HFF-Myc (cell line): ENCODE measurements around the gene EIF3L.

Experiments
- DNase-seq: peaks from one replicate; pipeline ENCODE4 v3.0.0-alpha.2; 2011; ENCODE audit warnings: low read depth; ENCODE audit errors: extremely low read depth
- H3K4me3 ChIP-seq: replicated peaks from 2 replicates; pipeline ENCODE4 v1.5.1; 2011; ENCODE audit warnings: low read depth, mild to moderate bottlenecking, control low read depth, low read length
- TF ChIP-seq, protein P1 (sequence below): IDR thresholded peaks from 2 replicates; pipeline ENCODE4 v1.5.1; 2012; ENCODE audit warnings: mild to moderate bottlenecking, low read depth, low read length, control low read depth; ENCODE audit errors: missing control alignments

The EIF3L gene

DNA sequence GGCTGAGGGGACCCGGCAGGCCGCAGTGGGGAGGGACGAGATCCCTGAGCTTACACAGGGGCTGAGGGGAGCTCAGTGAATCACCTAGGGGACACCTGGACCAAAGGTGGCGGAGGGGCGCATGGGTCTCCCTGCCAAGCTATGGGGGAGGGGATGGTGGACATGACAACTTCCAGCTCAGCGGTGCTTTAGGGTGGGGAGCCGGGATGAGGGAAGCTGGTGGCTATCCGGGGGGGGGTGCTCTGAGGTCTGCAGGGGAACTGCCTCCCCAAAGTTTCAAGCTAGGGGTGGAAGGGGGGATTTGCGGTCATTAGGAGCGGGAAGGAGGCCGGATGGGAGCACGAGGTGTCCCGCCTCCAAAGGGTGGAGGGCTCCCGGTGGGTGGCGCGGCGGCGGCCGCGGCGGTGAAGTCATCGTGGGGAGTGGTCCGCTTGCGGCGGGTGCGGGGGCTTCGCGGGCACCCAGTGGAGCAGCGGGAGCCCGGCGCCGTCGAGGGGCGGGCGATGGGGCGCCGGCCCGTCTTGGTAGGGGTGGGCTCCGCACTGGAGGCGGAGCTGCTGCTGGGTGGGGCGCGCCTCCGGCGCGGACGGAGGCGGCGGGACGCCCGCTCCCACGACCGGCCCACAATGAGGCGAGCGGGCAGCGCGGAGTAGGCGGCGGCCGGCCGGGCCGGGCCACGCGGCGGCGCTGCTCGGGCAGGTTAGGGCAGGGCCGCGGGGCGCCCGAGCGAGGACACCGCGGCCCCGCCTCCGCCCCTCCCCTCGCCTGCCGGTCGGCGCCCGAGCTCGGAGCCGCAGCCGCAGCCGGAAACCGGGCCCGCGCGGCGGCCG lies 56.5 kb downstream of the EIF3L start, which contains the start of gene MICALL1:
Gene MICALL1, plus strand, starts transcription at position 764 of the 830 bp plus-strand sequence. CDS start 126 bp downstream, outside the sequence.
- TF ChIP-seq, protein P1, sequence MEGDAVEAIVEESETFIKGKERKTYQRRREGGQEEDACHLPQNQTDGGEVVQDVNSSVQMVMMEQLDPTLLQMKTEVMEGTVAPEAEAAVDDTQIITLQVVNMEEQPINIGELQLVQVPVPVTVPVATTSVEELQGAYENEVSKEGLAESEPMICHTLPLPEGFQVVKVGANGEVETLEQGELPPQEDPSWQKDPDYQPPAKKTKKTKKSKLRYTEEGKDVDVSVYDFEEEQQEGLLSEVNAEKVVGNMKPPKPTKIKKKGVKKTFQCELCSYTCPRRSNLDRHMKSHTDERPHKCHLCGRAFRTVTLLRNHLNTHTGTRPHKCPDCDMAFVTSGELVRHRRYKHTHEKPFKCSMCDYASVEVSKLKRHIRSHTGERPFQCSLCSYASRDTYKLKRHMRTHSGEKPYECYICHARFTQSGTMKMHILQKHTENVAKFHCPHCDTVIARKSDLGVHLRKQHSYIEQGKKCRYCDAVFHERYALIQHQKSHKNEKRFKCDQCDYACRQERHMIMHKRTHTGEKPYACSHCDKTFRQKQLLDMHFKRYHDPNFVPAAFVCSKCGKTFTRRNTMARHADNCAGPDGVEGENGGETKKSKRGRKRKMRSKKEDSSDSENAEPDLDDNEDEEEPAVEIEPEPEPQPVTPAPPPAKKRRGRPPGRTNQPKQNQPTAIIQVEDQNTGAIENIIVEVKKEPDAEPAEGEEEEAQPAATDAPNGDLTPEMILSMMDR: no peak
- DNase-seq: no peak
- peak within 1 kb of the TSS; percentile 82 for H3K4me3 ChIP-seq

DNA sequence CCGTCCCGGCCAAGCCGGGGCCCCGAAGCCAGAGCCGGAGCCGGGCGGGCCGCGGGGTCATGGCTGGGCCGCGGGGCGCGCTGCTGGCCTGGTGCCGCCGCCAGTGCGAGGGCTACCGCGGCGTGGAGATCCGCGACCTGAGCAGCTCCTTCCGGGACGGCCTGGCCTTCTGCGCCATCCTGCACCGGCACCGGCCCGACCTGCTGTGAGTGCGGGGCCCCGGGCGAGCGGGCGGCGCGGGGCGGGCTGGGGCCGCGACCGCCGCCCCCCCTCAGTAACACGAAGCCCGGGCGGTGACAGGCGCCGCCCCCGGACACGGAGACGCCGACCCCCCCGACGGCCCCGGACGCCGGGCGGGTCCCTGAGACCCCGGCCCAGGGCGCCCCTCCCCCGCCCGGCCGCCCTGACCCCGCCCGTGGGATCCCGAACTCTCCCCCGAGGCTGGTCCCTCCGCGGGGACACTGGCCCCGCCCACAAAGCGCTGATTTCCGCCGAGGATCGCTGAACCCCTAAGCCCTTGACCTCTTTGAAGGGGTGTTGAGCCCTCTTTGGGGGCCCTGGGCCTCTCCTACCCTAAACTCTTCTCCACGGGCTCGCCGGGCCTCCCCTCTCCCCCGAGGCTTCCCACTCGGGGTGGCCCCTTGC lies 57.3 kb downstream of the EIF3L start:
- peak overlapping the region; percentile 82 for H3K4me3 ChIP-seq
- TF ChIP-seq, protein P1: no peak
- no peak for DNase-seq

DNA sequence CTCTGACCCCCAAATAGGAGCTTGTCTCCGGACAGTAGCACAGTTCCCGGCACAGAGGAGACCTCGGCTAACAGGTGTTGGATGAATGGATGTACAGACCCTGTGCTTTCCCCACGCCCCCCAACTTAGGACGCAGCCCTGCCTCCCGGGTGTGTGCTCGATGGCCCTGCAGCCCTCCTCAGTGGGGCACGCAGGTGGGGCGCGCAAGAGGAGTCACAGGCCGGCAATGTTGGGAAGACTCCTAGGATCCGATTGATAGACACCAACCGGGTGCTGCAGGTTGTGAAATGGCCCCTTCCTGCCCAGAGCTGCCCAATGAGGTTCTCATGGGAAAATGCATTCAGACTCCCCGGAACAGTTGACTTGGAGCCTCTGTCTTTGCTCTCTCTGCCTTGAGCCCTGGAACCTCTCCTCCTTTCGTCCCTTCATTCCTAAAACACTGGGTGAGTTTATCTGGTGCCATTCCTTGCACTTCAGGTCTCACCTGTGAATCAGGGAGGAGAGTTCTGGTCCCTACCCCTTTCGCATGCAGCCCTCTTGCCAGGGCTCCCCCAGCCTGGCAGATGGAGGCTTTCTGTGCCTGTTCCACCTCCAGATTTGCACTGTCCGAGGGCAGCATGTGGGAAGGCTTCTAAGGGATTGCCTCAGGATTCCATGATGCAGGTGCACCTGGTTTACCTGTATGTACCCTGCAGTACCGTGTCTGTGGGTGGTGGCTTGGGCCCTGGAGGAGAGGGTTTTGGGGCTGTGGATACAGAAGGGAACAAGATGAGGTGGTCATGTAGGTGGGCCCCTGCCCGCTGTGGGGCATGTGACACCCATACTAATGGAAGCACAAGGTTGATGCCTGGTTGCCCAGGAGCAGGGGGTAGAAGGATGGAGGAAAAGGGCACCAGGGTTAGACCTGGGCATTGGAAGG lies 58.1 kb downstream of the EIF3L start:
- H3K4me3 ChIP-seq: peak overlapping the region; percentile 82
- no peak for DNase-seq

DNA sequence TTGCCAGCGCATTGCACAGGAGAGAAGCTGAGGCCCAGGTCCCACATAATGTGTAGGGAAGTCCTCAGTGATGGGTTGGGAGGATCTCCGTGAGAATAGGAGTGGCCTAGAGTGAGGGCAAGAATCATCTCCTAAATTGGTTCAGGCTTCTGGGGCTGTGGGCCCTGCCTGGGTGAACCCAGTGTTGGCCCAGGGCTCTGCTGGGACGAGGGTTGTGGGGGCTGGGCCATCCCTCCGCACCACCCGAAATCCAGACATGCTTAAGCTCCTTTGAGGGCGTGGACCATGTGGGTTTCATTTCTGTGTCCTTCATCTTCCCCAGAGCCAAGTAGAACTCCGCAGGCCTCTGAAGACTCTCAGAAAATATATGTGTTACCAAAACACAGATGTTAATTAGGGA lies 60.5 kb downstream of the EIF3L start:
- no peak for DNase-seq
- H3K4me3 ChIP-seq: no peak overlapping the region
- TF ChIP-seq, protein P1: no peak

More for the DNA sequence above, 58.1 kb downstream of the EIF3L start:
- TF ChIP-seq, protein P1: no peak

DNA sequence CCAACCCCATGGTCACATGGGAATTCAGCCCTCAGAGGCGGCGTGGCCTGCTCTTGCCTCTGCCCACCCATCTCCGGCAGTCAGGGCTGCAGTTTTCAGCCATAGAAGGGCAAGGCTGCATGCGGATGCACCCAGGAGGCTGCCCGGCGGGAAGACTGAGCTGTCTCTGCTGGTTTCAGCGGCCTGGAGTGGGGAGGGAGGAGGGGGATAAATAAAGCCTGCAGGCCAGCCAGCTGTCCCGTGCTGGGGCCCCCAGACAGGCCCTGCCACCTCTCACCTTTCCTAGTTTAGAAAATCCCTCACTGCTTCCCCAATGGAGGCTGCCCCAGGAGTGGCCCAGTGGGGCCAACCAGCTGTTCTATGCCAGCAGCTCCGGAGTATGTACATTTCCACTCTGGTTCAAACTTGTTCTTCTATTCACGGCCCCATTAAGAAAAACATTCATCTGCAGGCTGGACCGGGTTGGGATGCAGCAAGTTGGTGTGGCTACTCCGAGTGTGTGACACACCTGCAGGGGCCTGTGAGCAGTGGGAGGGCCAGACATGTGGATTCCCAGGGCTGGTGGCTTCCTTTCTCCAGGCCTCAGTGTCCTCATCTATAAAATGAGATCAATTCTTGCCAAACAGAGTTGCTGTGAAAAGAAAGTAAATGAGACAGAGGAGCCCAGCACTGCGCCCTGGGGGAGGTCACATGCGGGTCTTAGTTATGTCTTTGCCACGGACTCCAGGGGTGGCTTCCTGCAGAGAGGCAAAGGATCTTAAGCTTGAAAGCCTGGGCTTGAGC lies 61.9 kb downstream of the EIF3L start:
- TF ChIP-seq, protein P1: no peak
- H3K4me3 ChIP-seq: no peak overlapping the region
- no peak for DNase-seq

DNA sequence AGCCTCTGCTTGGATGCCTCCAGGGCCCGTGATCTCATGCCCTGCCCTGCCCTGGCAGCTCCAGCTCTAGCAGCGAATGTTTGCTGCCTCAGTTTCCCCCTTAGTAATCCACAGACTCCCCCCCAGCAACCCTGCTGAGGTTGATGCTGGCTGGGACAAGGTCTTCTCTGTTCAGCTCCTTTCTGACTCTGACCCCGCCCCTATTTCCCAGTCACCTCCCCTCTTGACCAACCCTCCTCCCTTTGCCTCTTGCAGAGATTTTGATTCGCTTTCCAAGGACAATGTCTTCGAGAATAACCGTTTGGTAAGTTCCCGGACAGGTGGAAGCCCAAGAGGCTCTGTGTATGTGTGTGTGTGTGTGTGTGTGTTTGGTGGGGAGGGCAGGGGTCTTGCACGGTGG lies 62.5 kb downstream of the EIF3L start:
- TF ChIP-seq, protein P1: no peak
- no peak for DNase-seq
- H3K4me3 ChIP-seq: no peak overlapping the region
